ENCODE results near the gene SH2B2. TPM values are rescaled to one million over a fixed set of nuclear protein-coding genes. Genes with fewer than 3 reads are reported as not detected.
A peak's percentile ranks its signal among the peaks of the same experiment; 100 is the strongest.
"Not testable (repeated sequence)": the region's sequence is repeated elsewhere in the genome, so short reads cannot be mapped to it uniquely, and the experiment has no call there.

SH2B2 gene
- total and polyA plus RNA-seq, 4 donors, result 0.50 to 15.6 (median 3.9) TPM

DNA sequence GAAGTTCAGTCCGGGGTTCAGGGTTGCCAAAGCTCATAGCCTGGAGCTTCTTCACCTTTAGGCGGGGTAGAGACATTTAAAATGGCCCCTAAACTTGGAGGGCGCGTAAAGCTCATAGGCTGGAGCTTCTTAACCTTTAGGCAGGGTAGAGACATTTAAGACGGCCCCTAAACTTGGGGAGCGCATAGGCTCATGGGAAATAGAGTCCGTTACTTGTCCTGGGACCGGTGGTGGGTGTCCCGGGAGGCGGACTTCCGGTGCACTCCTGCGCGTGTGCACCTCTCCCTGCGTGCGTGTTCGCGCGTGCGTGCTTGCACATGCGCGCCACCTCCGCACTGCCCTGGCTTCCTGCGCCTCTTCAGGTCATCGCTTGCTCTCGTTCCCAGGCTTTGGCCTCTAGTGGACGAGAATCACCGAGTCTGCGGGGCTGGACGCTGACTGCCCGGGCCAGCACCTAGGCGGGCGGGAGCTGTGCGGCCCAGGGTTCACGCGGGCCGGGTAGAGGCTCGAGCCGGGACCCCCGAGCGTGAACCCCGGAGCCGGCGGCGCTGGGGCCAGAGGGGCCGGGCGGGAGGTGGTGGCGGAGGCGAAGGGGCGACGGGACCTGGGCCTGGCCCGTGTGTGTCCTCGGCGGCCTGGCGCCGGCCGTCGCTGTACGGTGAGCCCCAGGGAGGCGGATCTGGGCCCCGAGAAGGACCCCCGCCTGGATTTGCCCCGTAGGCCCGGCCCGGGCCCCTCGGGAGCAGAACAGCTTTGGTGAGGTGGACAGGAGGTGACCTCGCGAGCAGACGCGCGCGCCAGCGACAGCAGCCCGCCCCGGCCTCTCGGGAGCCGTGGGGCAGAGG is 77.1 kb downstream of the SH2B2 start:
- peak; percentile 97 for DNase-seq
- H3K36me3 ChIP-seq (ENCODE audit: control insufficient read depth in 1 of 2, insufficient read depth in 2 of 2, low read length in 1 of 2); H3K9me3 ChIP-seq (ENCODE audit: control insufficient read depth, low read length); intact Hi-C loops (cut with DNase I); H3K4me1 ChIP-seq (ENCODE audit: control insufficient read depth in 1 of 2, insufficient read depth in 2 of 2, low read length in 2 of 2); H3K27me3 ChIP-seq (ENCODE audit: control insufficient read depth in 1 of 2, insufficient read depth in 2 of 2, low read length in 1 of 2): not testable (repeated sequence)
- Histone ChIP-seq H3K27ac (ENCODE audit: low read depth in 1 of 2, low read length in 2 of 2) (peak overlapping the region in 1 of 2 donors; percentile 31), H3K4me3 (ENCODE audit: low read length in 2 of 2) (peak overlapping the region; percentile 41 to 54)
- peak; percentile 100 for ATAC-seq (ENCODE audit: low FRiP score)
- 0 to 1% methylated on average over 69 to 76 of the region's 76 CpGs for WGBS, 2 donors

DNA sequence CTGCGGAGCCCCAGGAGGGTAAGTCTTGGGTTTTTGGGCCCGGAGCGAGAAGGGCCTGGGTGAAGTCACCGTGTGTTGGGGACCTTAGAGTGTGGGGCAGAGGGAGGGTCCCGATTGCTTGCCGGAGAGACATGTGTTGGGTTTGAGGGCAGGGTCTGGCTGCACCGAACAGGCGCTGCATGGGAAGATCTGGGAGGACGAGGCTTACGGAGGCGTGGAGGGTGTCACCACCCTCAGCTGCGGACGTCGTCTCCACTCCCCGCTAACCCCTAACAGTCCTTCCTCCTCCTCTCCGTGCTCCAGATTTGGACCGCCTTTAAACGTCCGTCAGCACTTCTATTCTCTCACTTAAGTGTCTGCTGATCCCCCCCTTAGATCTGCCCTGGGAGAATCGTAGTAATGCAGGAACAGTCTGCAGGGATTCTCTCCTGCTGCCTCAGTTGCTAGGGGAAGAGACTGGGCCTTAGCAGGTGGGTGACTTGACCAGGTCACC is 77.8 kb downstream of the SH2B2 start:
- H3K36me3 ChIP-seq (ENCODE audit: control insufficient read depth in 1 of 2, insufficient read depth in 2 of 2, low read length in 1 of 2); intact Hi-C loops (cut with DNase I); ATAC-seq (ENCODE audit: low FRiP score); H3K27me3 ChIP-seq (ENCODE audit: control insufficient read depth in 1 of 2, insufficient read depth in 2 of 2, low read length in 1 of 2); DNase-seq; H3K9me3 ChIP-seq (ENCODE audit: control insufficient read depth, low read length); H3K4me1 ChIP-seq (ENCODE audit: control insufficient read depth in 1 of 2, insufficient read depth in 2 of 2, low read length in 2 of 2): not testable (repeated sequence)
- Histone ChIP-seq H3K27ac (ENCODE audit: low read depth in 1 of 2, low read length in 2 of 2) (peak overlapping the region in 1 of 2 donors; percentile 3), H3K4me3 (ENCODE audit: low read length in 2 of 2) (peak overlapping the region; percentile 41 to 54)
- 0% methylated on average over 13 to 20 of the region's 20 CpGs for WGBS, 2 donors

DNA sequence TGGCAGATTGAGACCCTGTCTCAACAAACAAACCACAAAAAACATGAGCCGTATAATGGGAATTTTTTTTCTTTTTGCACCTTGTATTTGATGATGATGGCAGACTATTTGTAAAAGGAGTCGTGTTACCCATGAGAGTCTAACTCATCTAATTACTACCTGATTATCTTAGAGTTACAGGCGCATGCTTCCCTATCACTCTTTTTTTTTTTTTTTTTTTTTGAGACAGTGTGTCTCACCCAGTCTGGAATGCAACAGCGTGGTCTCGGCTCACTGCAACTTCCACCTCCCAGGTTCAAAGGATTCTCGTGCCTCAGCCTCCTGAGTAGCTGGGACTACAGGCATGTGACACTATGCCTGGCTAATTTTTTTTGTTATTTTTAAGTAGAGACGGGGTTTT is 78.7 kb downstream of the SH2B2 start:
- ATAC-seq (ENCODE audit: low FRiP score); intact Hi-C loops (cut with DNase I); H3K36me3 ChIP-seq (ENCODE audit: control insufficient read depth in 1 of 2, insufficient read depth in 2 of 2, low read length in 1 of 2); H3K4me3 ChIP-seq (ENCODE audit: low read length in 2 of 2); H3K9me3 ChIP-seq (ENCODE audit: control insufficient read depth, low read length); H3K4me1 ChIP-seq (ENCODE audit: control insufficient read depth in 1 of 2, insufficient read depth in 2 of 2, low read length in 2 of 2); H3K27me3 ChIP-seq (ENCODE audit: control insufficient read depth in 1 of 2, insufficient read depth in 2 of 2, low read length in 1 of 2); H3K27ac ChIP-seq (ENCODE audit: low read depth in 1 of 2, low read length in 2 of 2); DNase-seq: not testable (repeated sequence)
- WGBS, 2 donors, result 52 to 54% methylated on average over 7 of the region's 7 CpGs

- intact Hi-C loops (cut with DNase I); H3K4me1 ChIP-seq (ENCODE audit: control insufficient read depth in 1 of 2, insufficient read depth in 2 of 2, low read length in 2 of 2); H3K36me3 ChIP-seq (ENCODE audit: control insufficient read depth in 1 of 2, insufficient read depth in 2 of 2, low read length in 1 of 2); ATAC-seq (ENCODE audit: low FRiP score); H3K27me3 ChIP-seq (ENCODE audit: control insufficient read depth in 1 of 2, insufficient read depth in 2 of 2, low read length in 1 of 2); H3K4me3 ChIP-seq (ENCODE audit: low read length in 2 of 2); H3K27ac ChIP-seq (ENCODE audit: low read depth in 1 of 2, low read length in 2 of 2); H3K9me3 ChIP-seq (ENCODE audit: control insufficient read depth, low read length); DNase-seq: not testable (repeated sequence)
Observed at GRCh38 chr7:102370038-102370437, 83.4 kb downstream of the SH2B2 start.

Small RNA genes within 50 kb of the gene (microRNA-seq; reads per million reads assigned to microRNA genes)
- 0 reads per million in 2 donors for gene MIR4285

Other genes with a start within 250 kb of the SH2B2 start
- gene SPDYE6, start 69.6 kb downstream of the SH2B2 start, total RNA-seq, result not detected
- under 1 TPM in 1 of 2 donors, not detected in 1; 0.31 TPM for gene SPDYE6, start 69.6 kb downstream of the SH2B2 start, polyA plus RNA-seq
- gene PRKRIP1, start 109.5 kb downstream of the SH2B2 start, total RNA-seq, result 10 to 100 TPM; 19.0 to 26.0 TPM
- 10 to 100 TPM; 14.9 to 66.5 TPM for gene PRKRIP1, start 109.5 kb downstream of the SH2B2 start, polyA plus RNA-seq
- 10 to 100 TPM; 17.8 to 25.5 TPM for gene ORAI2, start 146.7 kb downstream of the SH2B2 start, total RNA-seq
- 1 to 10 TPM; 3.1 to 7.4 TPM for gene ORAI2, start 146.7 kb downstream of the SH2B2 start, polyA plus RNA-seq
- 1 to 10 TPM; 6.1 to 8.7 TPM for gene ALKBH4, start 178.0 kb downstream of the SH2B2 start, total RNA-seq
- gene ALKBH4, start 178.0 kb downstream of the SH2B2 start, polyA plus RNA-seq, result 10 to 100 TPM in 1 of 2 donors, 1 to 10 TPM in 1; 9.1 to 10.2 TPM
- gene LRWD1, start 178.1 kb downstream of the SH2B2 start, total RNA-seq, result 1 to 10 TPM; 8.6 to 9.4 TPM
- 10 to 100 TPM; 13.4 to 16.5 TPM for gene LRWD1, start 178.1 kb downstream of the SH2B2 start, polyA plus RNA-seq
- gene POLR2J, start 192.1 kb downstream of the SH2B2 start, total RNA-seq, result 10 to 100 TPM; 29.6 to 35.9 TPM
- 10 to 100 TPM; 90.0 to 92.9 TPM for gene POLR2J, start 192.1 kb downstream of the SH2B2 start, polyA plus RNA-seq
- 10 to 100 TPM; 44.1 to 81.9 TPM for gene RASA4B, start 230.9 kb downstream of the SH2B2 start, total RNA-seq
- 10 to 100 TPM; 14.4 to 50.9 TPM for gene RASA4B, start 230.9 kb downstream of the SH2B2 start, polyA plus RNA-seq

Measured in aorta (tissue), 5 donors.